SIG-M5 treated with dmso at 0.1 percent for 504 hours (cell line): Measurements from ENCODE around the gene VAV3.

Source experiments
- DNase-seq: peaks from one replicate; lab custom pipeline; 2025; ENCODE audit not compliant: unreplicated experiment; lab: John Stamatoyannopoulos, UW

Gene VAV3

GRCh38 chr1:107604825-107605224 is 360.2 kb downstream of the VAV3 start:
- DNase-seq: no peak

GRCh38 chr1:107600607-107601160 is 364.3 kb downstream of the VAV3 start:
- DNase-seq: no peak

- no peak for DNase-seq
Observed at GRCh38 chr1:107599220-107599619, 365.8 kb downstream of the VAV3 start.

GRCh38 chr1:107597290-107597689 is 367.7 kb downstream of the VAV3 start:
- no peak for DNase-seq

- DNase-seq: peak; percentile 20
Observed at GRCh38 chr1:107594536-107594935, 370.4 kb downstream of the VAV3 start.

GRCh38 chr1:107593501-107594209 is 371.3 kb downstream of the VAV3 start:
- peak; percentile 56 for DNase-seq

GRCh38 chr1:107590900-107591622 is 373.9 kb downstream of the VAV3 start:
- DNase-seq: peak; percentile 42

GRCh38 chr1:107590087-107590486 is 374.9 kb downstream of the VAV3 start:
- DNase-seq: no peak

GRCh38 chr1:107588321-107588720 is 376.7 kb downstream of the VAV3 start:
- no peak for DNase-seq

- DNase-seq: no peak
Observed at GRCh38 chr1:107575226-107575625, 389.8 kb downstream of the VAV3 start.

GRCh38 chr1:107574044-107574443 is 390.9 kb downstream of the VAV3 start:
- DNase-seq: no peak

GRCh38 chr1:107572674-107573211 is 392.2 kb downstream of the VAV3 start:
- peak; percentile 44 for DNase-seq

GRCh38 chr1:107570768-107571167 is 394.2 kb downstream of the VAV3 start:
- no peak for DNase-seq

GRCh38 chr1:107563441-107563840 is 401.5 kb downstream of the VAV3 start:
- no peak for DNase-seq

- DNase-seq: no peak
Observed at GRCh38 chr1:107559881-107560280, 405.1 kb downstream of the VAV3 start.

- DNase-seq: no peak
Observed at GRCh38 chr1:107557095-107557494, 407.9 kb downstream of the VAV3 start.

GRCh38 chr1:107555578-107555977 is 409.4 kb downstream of the VAV3 start:
- no peak for DNase-seq

- DNase-seq: no peak
Observed at GRCh38 chr1:107552781-107553180, 412.2 kb downstream of the VAV3 start.

- DNase-seq: no peak
Observed at GRCh38 chr1:107551456-107551855, 413.5 kb downstream of the VAV3 start.

- DNase-seq: no peak
Observed at GRCh38 chr1:107550358-107550757, 414.6 kb downstream of the VAV3 start.

GRCh38 chr1:107549152-107549810 is 415.7 kb downstream of the VAV3 start:
- DNase-seq: no peak
